Measurements from ENCODE around the gene SEC14L1. TPM values are rescaled to one million over a fixed set of nuclear protein-coding genes. Genes with fewer than 3 reads are reported as not detected.

Gene SEC14L1
- total RNA-seq, 1 donor from 2014 or later, result 93.2 TPM

GRCh38 chr17:77164483-77165091 lies 23.8 kb downstream of the SEC14L1 start:
- Mint-ChIP-seq H3K4me1 (ENCODE audit: low read depth, unreplicated experiment) (peaks cover 46% of the 10 kb centered on the region), H3K27ac (ENCODE audit: unreplicated experiment) (no peak overlapping the region)
- peaks cover 100% of the 10 kb centered on the region for H3K79me2 ChIP-seq (ENCODE audit: insufficient read depth, low read length)

DNA sequence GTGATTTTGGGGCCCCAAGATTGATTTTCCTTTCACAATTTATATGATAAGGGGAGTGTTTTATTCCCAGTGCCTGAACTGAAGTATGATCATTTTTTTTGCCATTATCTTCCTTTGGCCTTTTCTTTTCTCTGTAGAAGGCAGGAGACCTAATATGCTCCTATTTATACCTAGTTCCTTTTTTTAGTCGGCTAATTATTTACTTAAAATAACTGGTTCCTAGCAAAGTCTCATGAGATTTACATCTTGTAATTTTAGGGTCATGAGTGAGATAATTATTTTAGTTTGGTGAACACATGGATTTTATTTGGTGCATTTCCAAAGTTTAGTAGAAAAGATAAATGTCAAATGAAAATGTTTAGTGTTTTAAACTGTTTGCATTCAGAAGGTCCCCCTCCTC lies 24.8 kb downstream of the SEC14L1 start:
- Histone ChIP-seq H3K9ac (ENCODE audit: low read length) (no peak overlapping the region), H3K9me3 (ENCODE audit: insufficient read depth, low read depth, low read length) (peaks cover 18% of the 10 kb centered on the region), H3K27ac (ENCODE audit: low read depth, low read length) (no peak overlapping the region), H3K4me3 (ENCODE audit: insufficient read depth, low read depth, low read length) (no peak overlapping the region), H3K79me2 (ENCODE audit: insufficient read depth, low read length) (peaks cover 100% of the 10 kb centered on the region), H3K4me1 (ENCODE audit: insufficient read depth, low read length) (peaks cover 16% of the 10 kb centered on the region), H3K4me2 (ENCODE audit: low read length) (no peak overlapping the region), H2AFZ (ENCODE audit: low read depth, low read length) (no peak overlapping the region), H4K20me1 (ENCODE audit: insufficient read depth, low read length) (peaks cover 92% of the 10 kb centered on the region), H3K36me3 (ENCODE audit: insufficient read depth, low read length) (peaks cover 6% of the 10 kb centered on the region), H3K27me3 (ENCODE audit: insufficient read depth, low read length) (no peaks in the 10 kb centered on the region)
- Mint-ChIP-seq H3K36me3 (ENCODE audit: low read depth, unreplicated experiment) (peaks cover 46% of the 10 kb centered on the region), H3K4me3 (ENCODE audit: unreplicated experiment) (no peak overlapping the region), H3K4me1 (ENCODE audit: low read depth, unreplicated experiment) (peaks cover 37% of the 10 kb centered on the region), H3K27me3 (ENCODE audit: low read depth, unreplicated experiment) (no peaks in the 10 kb centered on the region), H3K9me3 (ENCODE audit: unreplicated experiment) (peaks cover 23% of the 10 kb centered on the region), H3K27ac (ENCODE audit: unreplicated experiment) (no peak overlapping the region)
- TF ChIP-seq, protein P1, sequence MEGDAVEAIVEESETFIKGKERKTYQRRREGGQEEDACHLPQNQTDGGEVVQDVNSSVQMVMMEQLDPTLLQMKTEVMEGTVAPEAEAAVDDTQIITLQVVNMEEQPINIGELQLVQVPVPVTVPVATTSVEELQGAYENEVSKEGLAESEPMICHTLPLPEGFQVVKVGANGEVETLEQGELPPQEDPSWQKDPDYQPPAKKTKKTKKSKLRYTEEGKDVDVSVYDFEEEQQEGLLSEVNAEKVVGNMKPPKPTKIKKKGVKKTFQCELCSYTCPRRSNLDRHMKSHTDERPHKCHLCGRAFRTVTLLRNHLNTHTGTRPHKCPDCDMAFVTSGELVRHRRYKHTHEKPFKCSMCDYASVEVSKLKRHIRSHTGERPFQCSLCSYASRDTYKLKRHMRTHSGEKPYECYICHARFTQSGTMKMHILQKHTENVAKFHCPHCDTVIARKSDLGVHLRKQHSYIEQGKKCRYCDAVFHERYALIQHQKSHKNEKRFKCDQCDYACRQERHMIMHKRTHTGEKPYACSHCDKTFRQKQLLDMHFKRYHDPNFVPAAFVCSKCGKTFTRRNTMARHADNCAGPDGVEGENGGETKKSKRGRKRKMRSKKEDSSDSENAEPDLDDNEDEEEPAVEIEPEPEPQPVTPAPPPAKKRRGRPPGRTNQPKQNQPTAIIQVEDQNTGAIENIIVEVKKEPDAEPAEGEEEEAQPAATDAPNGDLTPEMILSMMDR (IDR thresholded peaks at IDR 0.05; ENCODE audit: insufficient read depth, low read depth, low read length), result no peak
- TF ChIP-seq EZH2 (IDR thresholded peaks at IDR 0.05; ENCODE audit: insufficient read depth, low read length), result no peak
- FAIRE-seq (no peak), DNase-seq (ENCODE audit: low read depth) (no peak)

More at GRCh38 chr17:77164483-77165091, 23.8 kb downstream of the SEC14L1 start:
- Mint-ChIP-seq H3K9me3 (ENCODE audit: unreplicated experiment) (peaks cover 17% of the 10 kb centered on the region), H3K36me3 (ENCODE audit: low read depth, unreplicated experiment) (peaks cover 38% of the 10 kb centered on the region), H3K27me3 (ENCODE audit: low read depth, unreplicated experiment) (no peaks in the 10 kb centered on the region), H3K4me3 (ENCODE audit: unreplicated experiment) (no peak overlapping the region)
- Histone ChIP-seq H3K4me1 (ENCODE audit: insufficient read depth, low read length) (peaks cover 24% of the 10 kb centered on the region), H3K27ac (ENCODE audit: low read depth, low read length) (peak overlapping the region; percentile 0), H4K20me1 (ENCODE audit: insufficient read depth, low read length) (peaks cover 92% of the 10 kb centered on the region), H3K9ac (ENCODE audit: low read length) (no peak overlapping the region), H2AFZ (ENCODE audit: low read depth, low read length) (no peak overlapping the region), H3K27me3 (ENCODE audit: insufficient read depth, low read length) (no peaks in the 10 kb centered on the region), H3K9me3 (ENCODE audit: insufficient read depth, low read depth, low read length) (peaks cover 18% of the 10 kb centered on the region), H3K36me3 (ENCODE audit: insufficient read depth, low read length) (peaks cover 6% of the 10 kb centered on the region), H3K4me3 (ENCODE audit: insufficient read depth, low read depth, low read length) (no peak overlapping the region), H3K4me2 (ENCODE audit: low read length) (peak overlapping the region; percentile 27)
- FAIRE-seq (no peak), DNase-seq (ENCODE audit: low read depth) (peak; percentile 47)
- TF ChIP-seq, protein P1 (IDR thresholded peaks at IDR 0.05; ENCODE audit: insufficient read depth, low read depth, low read length), result no peak
